C1 segment of cervical spinal cord (tissue), 14 donors: Measurements from ENCODE around the gene CAPN12.
A peak's percentile ranks its signal among the peaks of the same experiment; 100 is the strongest.

Experiments used
- DNase-seq, 14 donors: peaks; one replicate each; lab custom pipeline; 2025; lab: John Stamatoyannopoulos, UW

CAPN12 gene

GRCh38 chr19:38710928-38711725, 33.1 kb downstream of the CAPN12 start:
- DNase-seq: peak in 4 of 14 donors; percentile 11 to 53 (median 14)

- no peak for DNase-seq
These were observed 33.9 kb downstream of the CAPN12 start for GRCh38 chr19:38710416-38710702.

- DNase-seq: no peak
These were observed 34.4 kb downstream of the CAPN12 start for GRCh38 chr19:38709671-38710415.

- DNase-seq: no peak
These were observed 35.2 kb downstream of the CAPN12 start for GRCh38 chr19:38709119-38709518.

GRCh38 chr19:38708413-38709024, 35.8 kb downstream of the CAPN12 start:
- no peak for DNase-seq

- peak in 2 of 14 donors; percentile 29 to 40 for DNase-seq
These were observed 36.7 kb downstream of the CAPN12 start for GRCh38 chr19:38707512-38708114.

GRCh38 chr19:38706792-38707511, 37.3 kb downstream of the CAPN12 start:
- DNase-seq: no peak

- no peak for DNase-seq
These were observed 38.9 kb downstream of the CAPN12 start for GRCh38 chr19:38705197-38706019.

- DNase-seq: no peak
These were observed 39.7 kb downstream of the CAPN12 start for GRCh38 chr19:38704488-38705026.

- no peak for DNase-seq
These were observed 40.8 kb downstream of the CAPN12 start for GRCh38 chr19:38703509-38703908.

- no peak for DNase-seq
These were observed 42.0 kb downstream of the CAPN12 start for GRCh38 chr19:38702278-38702677.

- DNase-seq: peak in 2 of 14 donors; percentile 24 to 31
These were observed 42.7 kb downstream of the CAPN12 start for GRCh38 chr19:38701455-38702063.

- DNase-seq: no peak
These were observed 43.3 kb downstream of the CAPN12 start for GRCh38 chr19:38700902-38701454.

- DNase-seq: no peak
These were observed 43.8 kb downstream of the CAPN12 start for GRCh38 chr19:38700350-38700901.

GRCh38 chr19:38699647-38700349, 44.5 kb downstream of the CAPN12 start:
- DNase-seq: no peak

GRCh38 chr19:38699027-38699346, 45.3 kb downstream of the CAPN12 start:
- no peak for DNase-seq

- DNase-seq: no peak
These were observed 45.8 kb downstream of the CAPN12 start for GRCh38 chr19:38698225-38699026.

- DNase-seq: peak in 1 of 14 donors; percentile 17
These were observed 46.6 kb downstream of the CAPN12 start for GRCh38 chr19:38697641-38698071.
